Measurements from ENCODE around the gene SCAMP3. TPM values are rescaled to one million over a fixed set of nuclear protein-coding genes. Genes with fewer than 3 reads are reported as not detected.

Gene SCAMP3
- total and polyA plus RNA-seq, 10 of the 15 experiments (the other 5 are each of a cell fraction or from before 2014, with no cell fraction given), result 17.2 to 133 (median 87.3) TPM

DNA sequence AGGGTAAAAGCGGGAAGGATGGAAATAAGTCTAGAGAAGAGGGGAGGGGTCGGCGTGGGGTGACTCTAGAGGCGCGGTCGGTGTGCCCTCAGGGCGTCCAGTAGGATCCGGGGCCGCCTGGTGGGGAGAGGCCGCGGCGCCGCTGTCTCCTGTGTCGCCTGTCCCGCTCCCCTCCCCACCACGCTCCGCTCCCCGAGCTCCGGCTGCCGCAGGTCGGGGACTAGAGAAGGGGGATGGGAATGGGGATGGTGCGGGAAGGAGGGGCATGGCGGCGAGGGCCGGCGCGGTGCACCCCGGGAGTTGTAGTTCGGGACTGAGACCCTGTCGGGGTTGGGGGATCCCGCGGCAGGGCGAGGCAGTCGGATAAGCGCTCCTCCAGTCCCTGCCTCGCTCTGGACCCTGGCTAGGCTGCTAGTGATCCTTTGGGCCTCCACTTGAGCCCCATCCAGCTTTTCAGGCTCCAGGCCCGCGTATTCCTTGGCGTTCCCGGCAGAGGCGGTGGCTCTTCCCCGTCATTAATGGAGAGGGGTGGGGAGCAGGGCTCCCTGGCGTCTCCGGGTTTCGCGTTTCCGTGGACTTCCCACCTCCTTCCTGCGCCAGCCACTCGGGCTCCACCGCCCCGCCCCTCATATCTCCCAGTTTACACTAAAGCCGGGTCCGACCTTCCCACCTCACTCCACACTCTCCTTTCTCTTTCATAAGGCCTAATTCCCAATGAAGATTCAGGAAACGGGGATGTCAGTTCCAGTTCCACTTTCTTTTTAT is 6.7 kb downstream of the SCAMP3 start, which contains the start of gene ENTREP3 (continued):
- TF ChIP-seq RB1 (IDR thresholded peaks at IDR 0.05; ENCODE audit: borderline replicate concordance) (0 out of 2 replicates have a peak, but pooled peaks have one; percentile 15), ETV6 (conservative IDR thresholded peaks at IDR 0.05 in 1 of 2, IDR thresholded peaks at IDR 0.05 in 1 of 2; ENCODE audit: borderline replicate concordance in 1 of 2, low read depth in 1 of 2) (no peak), ZNF384 (IDR thresholded peaks at IDR 0.05; ENCODE audit: borderline replicate concordance, low read depth, low read length) (no peak), NFYB (IDR thresholded peaks at IDR 0.05; ENCODE audit: insufficient read depth, low read depth, low read length) (no peak), YY1 (IDR thresholded peaks at IDR 0.05; ENCODE audit: low read depth, low read length) (peak; percentile 97), WRNIP1 (IDR thresholded peaks at IDR 0.05; ENCODE audit: borderline replicate concordance, low read depth, low read length) (no peak), MXI1 (IDR thresholded peaks at IDR 0.05; ENCODE audit: low read depth, low read length) (0 out of 2 replicates have a peak, but pooled peaks have one; percentile 61)

- in situ Hi-C loops (cut with MboI) (loop anchor here (5.0 kb wide), 1 partner anchor 338 kb away; no protein-coding TSS in a partner anchor), intact Hi-C loops (cut with micrococcal nuclease; ENCODE audit: unreplicated experiment) (no loop called here)
- H3K9me3 ChIP-seq (replicated peaks; ENCODE audit: control insufficient read depth, insufficient read depth, low read length), result no peaks in the 10 kb centered on the region
- H3K79me2 ChIP-seq (ENCODE audit: control insufficient read depth, insufficient read depth, low read length), result peaks cover 7% of the 10 kb centered on the region
- peak overlapping the region; percentile 97 for H3K4me2 ChIP-seq (ENCODE audit: control insufficient read depth, insufficient read depth)
- POLR2A ChIA-PET, result interaction anchor here (0.8 to 1.0 kb wide), 2 partner anchors 9 to 81 kb away, joined by 5 to 6 read pairs; no protein-coding TSS in a partner anchor
- BruUV-seq (replicated peaks), result no TSS peak
- peak overlapping the region; percentile 92 for H3K4me3 ChIP-seq
- H3K9ac ChIP-seq (ENCODE audit: control insufficient read depth, insufficient read depth, low read length), result peak overlapping the region; percentile 62
- peak; percentile 71 for TF ChIP-seq MEF2B (IDR thresholded peaks at IDR 0.05; ENCODE audit: partially characterized antibody, poor library complexity, severe bottlenecking)
- no peak for TF ChIP-seq STAT3 (IDR thresholded peaks at IDR 0.05; ENCODE audit: low read depth, low read length)
- TF ChIP-seq DPF2 (IDR thresholded peaks at IDR 0.05), result no peak
- 18% methylated on average over 23 of the region's 35 CpGs for WGBS (ENCODE audit: insufficient coverage, insufficient replicate concordance, low lambda C conversion rate, missing lambda C conversion rate)
- no peaks in the 10 kb centered on the region for H3K27me3 ChIP-seq (replicated peaks in 1 of 2; ENCODE audit: control insufficient read depth in 2 of 2, insufficient read depth in 2 of 2, low read length in 1 of 2)
- H4K20me1 ChIP-seq (ENCODE audit: control insufficient read depth, insufficient read depth), result no peaks in the 10 kb centered on the region
- SMC1A ChIA-PET (ENCODE audit: uncharacterized antibody, unreplicated experiment), result interaction anchor here (1.2 kb wide), 1 partner anchor 53 kb away, joined by 5 read pairs; no protein-coding TSS in a partner anchor
- peaks cover 1 to 4% of the 10 kb centered on the region in 2 experiments; a peak in 1 of 4 replicates for H3K36me3 ChIP-seq (ENCODE audit: control insufficient read depth in 2 of 2, insufficient read depth in 2 of 2, low read length in 1 of 2)
- peaks cover 13% of the 10 kb centered on the region for H3K4me1 ChIP-seq (ENCODE audit: control insufficient read depth, insufficient read depth, low read length)
- peak overlapping the region; percentile 82 for H2AFZ ChIP-seq (ENCODE audit: control insufficient read depth, low read depth, low read length)
- DNase-seq (ENCODE audit: low read depth, low spot score), result no peak
- CTCF ChIA-PET, result interaction anchor here (1.0 to 9.6 kb wide), 2 partner anchors 54 to 69 kb away, joined by 4 to 225 read pairs; partner anchors contain the start of genes FDPS and RUSC1
- no peak overlapping the region for H3K27ac ChIP-seq (ENCODE audit: control insufficient read depth, insufficient read depth)
- ATAC-seq, result peak; percentile 7
- no peak for FAIRE-seq
- RAD21 ChIA-PET (ENCODE audit: unreplicated experiment), result no interaction called here
These were observed 7.4 kb downstream of the SCAMP3 start for GRCh38 chr1:155254714-155255242.

Measured in GM12878 (cell line).